A549 (cell line): ENCODE data around the gene DCAKD. TPM values are rescaled to one million over a fixed set of nuclear protein-coding genes. Genes with fewer than 3 reads are reported as not detected.

ENCODE experiments used
- ATAC-seq, 2 experiments: fragments of 200-7000 bp in 1 of 2; fragments of >200 bp in 1 of 2; cut with Nextera tagmentation in 1 of 2; cut with Tn5 transposase in 1 of 2; 3 replicates each; pipeline versions ENCODE4 v1.8.0 to v1.9.1; 2018 to 2020; ENCODE audit warnings: mild to moderate bottlenecking in 1 of 2, moderate library complexity in 1 of 2
- CTCF ChIA-PET: fragments of 300-600 bp; sonication (Branson Sonifier 250); formaldehyde crosslinking; extraction: SDS; loops from one replicate; lab custom pipeline; 2021; ENCODE audit warnings: antibody characterized with exemption, inconsistent platforms; lab: Yijun Ruan, JAX
- POLR2A ChIA-PET: fragments of 350-600 bp; formaldehyde crosslinking; extraction: SDS; loops from one replicate; lab custom pipeline; 2021; ENCODE audit warnings: antibody characterized with exemption, inconsistent platforms; lab: Yijun Ruan, JAX
- DNase-seq, 2 experiments: peaks; one replicate each; pipeline versions ENCODE4 v3.0.0 to v3.0.0-alpha.2; 2011 to 2016; ENCODE audit warnings: low read depth in 1 of 2, low spot score in 1 of 2
- FAIRE-seq: peaks from 2 replicates; lab custom pipeline; 2011; peaks lifted over from hg19 to GRCh38; lab: Jason Lieb, UNC
- H3K27ac ChIP-seq, 2 experiments: fragments of >200 bp; sonication (Bioruptor Twin); formaldehyde crosslinking; 3 replicates each; pipeline ENCODE4 v1.5.1; 2016 to 2017
- H3K4me1 ChIP-seq: fragments of >200 bp; sonication (Bioruptor Twin); formaldehyde crosslinking; 3 replicates; pipeline ENCODE4 v1.6.1; 2016
- H3K4me2 ChIP-seq: fragments of >200 bp; sonication (Bioruptor Twin); formaldehyde crosslinking; 3 replicates; pipeline ENCODE4 v1.6.1; 2016
- H3K4me3 ChIP-seq: fragments of >200 bp; sonication (Bioruptor Twin); formaldehyde crosslinking; 3 replicates; pipeline ENCODE4 v1.5.1; 2016
- H3K9me3 ChIP-seq: fragments of >200 bp; sonication (Bioruptor Twin); formaldehyde crosslinking; 3 replicates; pipeline ENCODE4 v1.6.1; 2016
- CBX2 ChIP-seq: fragments of 200-600 bp; sonication (generic); IDR thresholded peaks from 2 replicates; pipeline ENCODE4 v1.6.1; 2016; ENCODE audit warnings: low read depth, mild to moderate bottlenecking, borderline replicate concordance
- CHD2 ChIP-seq: fragments of 150-350 bp; IDR thresholded peaks from 2 replicates; pipeline ENCODE4 v1.6.1; 2014; ENCODE audit warnings: low read length; ENCODE audit not compliant: partially characterized antibody
- CHD4 ChIP-seq: fragments of 200-600 bp; sonication (generic); IDR thresholded peaks from 2 replicates; pipeline ENCODE4 v1.6.1; 2016; ENCODE audit warnings: antibody characterized with exemption, mild to moderate bottlenecking, borderline replicate concordance
- CTCF ChIP-seq: fragments of >200 bp; sonication (Bioruptor Twin); formaldehyde crosslinking; IDR thresholded peaks from 3 replicates; pipeline ENCODE4 v1.5.1; 2016
- E2F6 ChIP-seq: IDR thresholded peaks from 2 replicates; pipeline ENCODE4 v1.6.1; 2012; ENCODE audit warnings: low read depth, borderline replicate concordance
- EHMT2 ChIP-seq: fragments of 200-600 bp; sonication (generic); IDR thresholded peaks from 2 replicates; pipeline ENCODE4 v1.6.1; 2016; ENCODE audit warnings: antibody characterized with exemption, low read depth, mild to moderate bottlenecking, moderate library complexity
- EP300 ChIP-seq, 2 experiments: fragments of >200 bp; sonication (Bioruptor Twin); formaldehyde crosslinking; IDR thresholded peaks; 2 replicates in 1 of 2; 3 replicates in 1 of 2; pipeline ENCODE4 v1.6.1; 2016 to 2017
- ESRRA ChIP-seq: fragments of 150-350 bp; IDR thresholded peaks from 2 replicates; pipeline ENCODE4 v1.6.1; 2014; ENCODE audit warnings: mild to moderate bottlenecking, low read length, borderline replicate concordance
- FOSB ChIP-seq: fragments of 250-450 bp; sonication (Bioruptor Pico); IDR thresholded peaks from 2 replicates; pipeline ENCODE4 v1.5.0; 2020; ENCODE audit warnings: mild to moderate bottlenecking, moderate library complexity
- FOSL2 ChIP-seq, 2 experiments: fragments of 450-650 bp in 1 of 2; fragments of >200 bp in 1 of 2; sonication (Bioruptor Twin) in 1 of 2; formaldehyde crosslinking; IDR thresholded peaks; 2 replicates each; pipeline versions ENCODE4 v1.5.0 to v1.6.1; 2016 to 2020; ENCODE audit warnings: mild to moderate bottlenecking in 1 of 2, moderate library complexity in 1 of 2
- FOXS1 ChIP-seq: fragments of 250-450 bp; sonication (Bioruptor Pico); IDR thresholded peaks from 2 replicates; pipeline ENCODE4 v1.5.0; 2020; ENCODE audit warnings: mild to moderate bottlenecking, moderate library complexity
- GATA3 ChIP-seq: IDR thresholded peaks from 2 replicates; pipeline ENCODE4 v1.6.1; 2012; ENCODE audit warnings: borderline replicate concordance
- HES2 ChIP-seq: fragments of >200 bp; sonication (Bioruptor Twin); formaldehyde crosslinking; IDR thresholded peaks from 2 replicates; pipeline ENCODE4 v1.6.1; 2016
- HMGXB4 ChIP-seq: fragments of 250-450 bp; sonication (Bioruptor Pico); IDR thresholded peaks from 2 replicates; pipeline ENCODE4 v1.5.0; 2021; ENCODE audit warnings: mild to moderate bottlenecking, moderate library complexity, borderline replicate concordance
- HOXA7 ChIP-seq: fragments of 250-450 bp; sonication (Bioruptor Pico); IDR thresholded peaks from 2 replicates; pipeline ENCODE4 v1.5.0; 2020; ENCODE audit warnings: mild to moderate bottlenecking, moderate library complexity
- HOXB5 ChIP-seq: fragments of 250-450 bp; sonication (Bioruptor Pico); IDR thresholded peaks from 2 replicates; pipeline ENCODE4 v1.5.0; 2020; ENCODE audit warnings: mild to moderate bottlenecking, moderate library complexity
- KDM1A ChIP-seq: fragments of 200-600 bp; sonication (generic); IDR thresholded peaks from 2 replicates; pipeline ENCODE4 v1.6.1; 2016; ENCODE audit warnings: low read depth, mild to moderate bottlenecking
- KDM5A ChIP-seq: fragments of 200-600 bp; sonication (generic); IDR thresholded peaks from 2 replicates; pipeline ENCODE4 v1.6.1; 2016; ENCODE audit warnings: antibody characterized with exemption, mild to moderate bottlenecking
- MAZ ChIP-seq: fragments of 150-350 bp; IDR thresholded peaks from 2 replicates; pipeline ENCODE4 v1.6.1; 2014; ENCODE audit warnings: antibody characterized with exemption, low read depth, low read length, borderline replicate concordance
- MYC ChIP-seq: IDR thresholded peaks from 2 replicates; pipeline ENCODE4 v1.6.1; 2012; ENCODE audit warnings: mild to moderate bottlenecking, inconsistent platforms, low read length, improper control_type of control experiment, borderline replicate concordance
- NR3C1 ChIP-seq: fragments of >200 bp; sonication (Bioruptor Twin); formaldehyde crosslinking; IDR thresholded peaks from 3 replicates; pipeline ENCODE4 v1.6.1; 2017
- PBX3 ChIP-seq: IDR thresholded peaks from 2 replicates; pipeline ENCODE4 v1.6.1; 2012
- POLR2A ChIP-seq: IDR thresholded peaks from 2 replicates; pipeline ENCODE4 v1.6.1; 2012; ENCODE audit warnings: mild to moderate bottlenecking, low read length
- RARB ChIP-seq: fragments of 250-450 bp; sonication (Bioruptor Pico); IDR thresholded peaks from 2 replicates; pipeline ENCODE4 v1.8.0; 2021; ENCODE audit warnings: mild to moderate bottlenecking, moderate library complexity
- RCOR1 ChIP-seq: fragments of 150-350 bp; IDR thresholded peaks from 2 replicates; pipeline ENCODE4 v1.6.1; 2014; ENCODE audit warnings: antibody characterized with exemption, low read length, low read depth
- RFX5 ChIP-seq: fragments of 450-650 bp; IDR thresholded peaks from 2 replicates; pipeline ENCODE4 v1.7.1; 2014; ENCODE audit warnings: antibody characterized with exemption, mild to moderate bottlenecking, moderate library complexity
- SREBF2 ChIP-seq: fragments of 450-650 bp; IDR thresholded peaks from 2 replicates; pipeline ENCODE4 v1.6.1; 2014; ENCODE audit warnings: mild to moderate bottlenecking, moderate library complexity
- TFCP2L1 ChIP-seq: fragments of 250-450 bp; sonication (Bioruptor Pico); IDR thresholded peaks from 2 replicates; pipeline ENCODE4 v1.5.0; 2021; ENCODE audit warnings: mild to moderate bottlenecking
- TP53 ChIP-seq: fragments of 250-450 bp; sonication (Bioruptor Pico); IDR thresholded peaks from 2 replicates; pipeline ENCODE4 v1.5.0; 2021; ENCODE audit warnings: mild to moderate bottlenecking, moderate library complexity
- USF2 ChIP-seq: fragments of 450-650 bp; IDR thresholded peaks from 2 replicates; pipeline ENCODE4 v1.6.1; 2014; ENCODE audit warnings: antibody characterized with exemption
- ZFP36 ChIP-seq: fragments of 450-650 bp; IDR thresholded peaks from 2 replicates; pipeline ENCODE4 v1.6.1; 2014; ENCODE audit warnings: borderline replicate concordance; ENCODE audit not compliant: partially characterized antibody
- whole genome bisulfite sequencing: methylation state at CpG from one replicate; pipeline ENCODE4 v1.1.6; 2017; ENCODE audit errors: missing lambda C conversion rate; 5-methylcytosine and 5-hydroxymethylcytosine counted together
- polyA plus RNA-seq, 4 experiments: library from polyadenylated mRNA; depleted of rRNA in 3 of 4; stranded (reverse); fragments of >200 nt; fragmentation: RNase III in 1 of 4; extraction: RNeasy Plus Mini Kit Qiagen cat#74134 plus additional on column Dnase treatment in 1 of 4; gene quantifications; 2 replicates in 3 of 4; 3 replicates in 1 of 4; pipeline ENCODE4 v1.2.3, GENCODE V29; 2011 to 2017

DCAKD gene
- polyA plus RNA-seq, 2 of the 4 experiments (the other 2 are of a cell fraction): 18.7 to 21.4 TPM

- no peak overlapping the region for H3K4me3 ChIP-seq
- DNase-seq (peak; percentile 94 to 99), FAIRE-seq (peak; percentile 99), ATAC-seq (peak; percentile 95 to 97)
- ChIA-PET POLR2A (interaction anchor here (1.1 to 1.5 kb wide), 3 partner anchors 32 to 55 kb away, joined by 3 to 8 read pairs (median 3); partner anchors contain the start of genes HEXIM1 and NMT1), CTCF (interaction anchor here (1.0 to 30.6 kb wide), 10 partner anchors 11 to 317 kb away, joined by 3 to 742 read pairs (median 5); partner anchors contain the start of genes ACBD4 and PLCD3)
- H3K27ac ChIP-seq: peak overlapping the region; percentile 77 to 91
- 7% methylated on average over 6 of the region's 6 CpGs for WGBS
- H3K9me3 ChIP-seq: no peaks in the 10 kb centered on the region
- peak overlapping the region; percentile 63 for H3K4me2 ChIP-seq
- peaks cover 45% of the 10 kb centered on the region for H3K4me1 ChIP-seq
- TF ChIP-seq HMGXB4 (CRISPR knock-in tag) (no peak), SREBF2 (no peak), MAZ (no peak), FOXS1 (CRISPR knock-in tag) (no peak), MYC (no peak), RCOR1 (no peak), NR3C1 (no peak), ESRRA (no peak), TFCP2L1 (CRISPR knock-in tag) (no peak), GATA3 (peak; percentile 32; the same call in 1 of the 2 replicates), EHMT2 (no peak), POLR2A (no peak), CBX2 (no peak), KDM5A (no peak), RFX5 (no peak), HES2 (no peak), RARB (no peak), CHD4 (no peak), HOXA7 (CRISPR knock-in tag) (no peak), PBX3 (no peak), FOSB (CRISPR knock-in tag) (no peak), TP53 (CRISPR knock-in tag) (no peak), FOSL2 (IDR thresholded peaks at IDR 0.05) (peak; percentile 50), FOSL2 (CRISPR knock-in tag; IDR thresholded peaks at IDR 0.05) (peak; percentile 91), HOXB5 (no peak), E2F6 (0 out of 2 replicates have a peak, but pooled peaks have one; percentile 34), CHD2 (no peak), USF2 (no peak), ZFP36 (no peak), KDM1A (no peak), EP300 (IDR thresholded peaks at IDR 0.05) (no peak; a peak in 1 of 5 replicates), CTCF (no peak)
Observed at GRCh38 chr17:45092911-45093430, 41.5 kb upstream of the DCAKD start.
